HG03575 (cell line): ENCODE results near the gene EPB41L4B.

Source experiments
- ATAC-seq: cut with Tn5 transposase; IDR thresholded peaks from one replicate; pipeline ENCODE4 v1.9.1; 2021; ENCODE audit not compliant: unreplicated experiment, insufficient number of reproducible peaks, low FRiP score; ENCODE audit errors: extremely low read depth

Gene EPB41L4B

DNA sequence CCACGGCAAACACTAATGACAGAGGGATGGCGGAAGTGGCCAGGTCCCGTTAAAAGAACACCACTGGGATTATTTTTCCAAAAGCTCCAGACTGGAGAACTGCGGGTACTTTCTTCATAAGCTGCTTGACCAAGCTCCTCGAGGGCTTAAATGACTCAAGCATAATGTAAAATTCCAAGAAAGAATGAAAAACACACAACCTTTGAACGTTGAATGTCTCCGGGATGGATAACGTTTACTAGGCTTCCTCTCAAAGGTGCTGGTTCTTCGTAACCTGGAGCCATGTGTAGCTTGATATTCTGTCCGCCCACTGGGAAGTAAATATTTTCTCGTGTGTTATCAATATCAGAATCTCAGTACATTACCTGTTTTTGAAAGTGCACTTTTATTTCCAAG lies 67.6 kb downstream of the EPB41L4B start:
- ATAC-seq, result no peak

DNA sequence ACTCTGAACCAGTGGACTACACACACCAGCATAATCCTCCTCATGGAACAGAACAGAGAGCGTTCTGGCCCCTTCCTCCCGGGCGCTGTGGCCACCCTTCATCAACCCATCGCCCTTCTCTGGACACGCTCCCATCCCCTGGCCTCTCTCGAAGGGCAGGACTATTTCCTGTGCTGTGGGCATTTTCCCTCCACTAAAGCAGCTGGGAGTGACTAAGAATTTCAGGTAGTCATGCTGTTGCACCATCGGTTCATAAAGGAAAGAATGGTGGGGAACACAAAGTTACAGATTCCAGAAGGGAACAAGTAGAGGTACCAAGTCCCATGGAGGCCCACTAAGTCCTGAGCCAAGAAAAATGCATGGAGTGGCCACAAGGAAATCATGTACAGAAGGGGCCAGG lies 68.6 kb downstream of the EPB41L4B start:
- no peak for ATAC-seq

DNA sequence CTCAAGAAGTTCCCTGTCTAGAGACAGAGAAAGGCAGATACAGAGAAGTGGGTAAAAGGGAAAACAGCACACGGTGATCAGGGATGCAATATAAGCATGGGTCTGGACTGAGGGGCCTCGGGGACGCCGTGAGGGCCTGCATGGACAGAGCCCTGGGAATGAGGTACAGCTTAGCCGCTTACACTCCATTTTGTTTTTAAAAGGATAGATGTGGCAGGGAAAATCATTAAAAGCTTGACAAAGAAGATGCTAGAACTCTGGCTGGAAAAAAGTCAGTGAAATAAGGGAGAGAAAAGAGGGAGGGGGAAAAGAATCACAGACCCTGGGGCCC lies 69.1 kb downstream of the EPB41L4B start:
- ATAC-seq, result no peak

DNA sequence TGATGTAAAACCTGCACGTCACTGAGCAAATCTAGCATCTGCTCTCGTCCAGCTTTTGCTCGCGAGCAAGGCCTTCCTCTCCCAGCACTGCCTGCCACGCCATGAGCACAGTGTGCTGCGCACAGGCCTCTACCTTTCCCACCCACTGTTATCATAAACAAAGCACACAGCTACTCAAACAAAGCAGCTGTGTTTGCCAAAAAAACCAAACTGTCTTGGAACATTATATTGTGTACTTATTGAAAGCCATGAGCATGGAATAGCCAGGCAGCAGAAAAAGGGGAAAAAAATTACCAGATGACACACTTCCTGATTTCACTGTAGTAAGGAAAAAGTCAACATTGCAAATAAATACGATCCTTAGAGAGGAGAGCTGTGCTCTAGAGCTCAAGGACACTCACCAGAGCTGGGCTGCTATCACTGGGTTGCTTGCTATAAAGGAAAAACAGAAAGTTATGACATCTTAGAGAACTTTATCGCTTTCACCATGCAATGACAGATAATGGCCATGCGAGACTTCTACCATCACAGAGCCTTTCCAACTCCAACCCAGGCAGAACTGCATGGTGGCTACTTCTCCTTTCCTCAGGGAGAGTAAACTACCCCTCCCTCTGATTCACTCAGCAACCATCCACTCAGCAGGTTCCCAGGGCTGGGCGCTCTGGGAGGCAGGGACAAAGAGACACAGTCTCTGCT lies 69.6 kb downstream of the EPB41L4B start:
- no peak for ATAC-seq

DNA sequence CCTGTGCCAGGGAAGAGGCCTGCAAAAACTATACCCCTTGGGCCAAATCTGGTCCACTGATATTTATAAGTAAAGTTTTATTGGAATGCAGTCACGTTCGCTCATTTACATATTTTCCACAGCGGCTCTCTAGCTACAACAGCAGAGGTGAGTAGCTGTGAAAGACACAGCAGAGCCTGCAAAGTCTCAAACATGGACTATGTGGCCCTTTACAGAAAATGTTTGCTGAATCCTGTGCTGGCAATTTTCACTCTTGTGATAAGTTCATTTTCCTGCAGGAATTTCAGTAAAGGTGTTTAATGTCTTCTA lies 70.1 kb downstream of the EPB41L4B start:
- ATAC-seq, result no peak

DNA sequence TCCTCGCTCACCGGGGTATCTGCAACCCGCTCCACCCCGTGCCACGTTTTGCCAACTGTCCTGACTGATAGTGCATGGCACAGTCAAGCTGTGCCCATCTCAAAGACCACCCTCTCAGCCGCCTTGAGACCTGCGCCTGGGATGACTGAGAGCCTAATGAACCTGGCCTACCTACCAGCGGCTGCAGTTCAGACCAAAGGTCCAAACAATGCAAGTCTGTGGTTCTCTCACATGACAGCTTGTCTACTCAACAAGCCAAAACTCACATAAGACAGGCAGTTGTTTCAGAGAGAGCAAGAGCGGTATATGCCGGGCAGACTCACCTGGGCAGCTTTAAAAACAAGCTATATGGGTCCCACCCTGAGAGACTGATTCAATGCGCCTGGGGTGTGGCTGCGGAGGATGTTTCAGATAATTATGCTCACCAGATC lies 70.5 kb downstream of the EPB41L4B start:
- no peak for ATAC-seq

DNA sequence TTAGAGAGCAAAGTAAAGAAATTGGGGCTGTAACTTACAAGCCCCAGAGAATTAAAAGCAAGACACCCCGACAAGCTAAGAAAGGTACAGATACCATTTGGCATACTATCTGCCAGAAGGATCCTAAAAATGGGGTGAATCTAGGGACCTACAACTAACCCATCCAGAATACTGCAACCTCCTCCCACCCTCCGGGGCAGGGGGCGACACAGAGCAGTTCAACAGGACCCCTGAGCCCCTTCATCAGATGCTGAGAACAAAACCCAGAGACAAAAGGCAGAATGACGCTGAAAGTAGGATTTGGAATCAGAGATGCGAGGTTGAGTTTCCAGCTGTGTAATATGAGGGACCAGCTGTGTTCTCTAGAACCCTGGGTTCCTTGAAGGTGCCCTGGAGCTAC lies 71.2 kb downstream of the EPB41L4B start:
- no peak for ATAC-seq

DNA sequence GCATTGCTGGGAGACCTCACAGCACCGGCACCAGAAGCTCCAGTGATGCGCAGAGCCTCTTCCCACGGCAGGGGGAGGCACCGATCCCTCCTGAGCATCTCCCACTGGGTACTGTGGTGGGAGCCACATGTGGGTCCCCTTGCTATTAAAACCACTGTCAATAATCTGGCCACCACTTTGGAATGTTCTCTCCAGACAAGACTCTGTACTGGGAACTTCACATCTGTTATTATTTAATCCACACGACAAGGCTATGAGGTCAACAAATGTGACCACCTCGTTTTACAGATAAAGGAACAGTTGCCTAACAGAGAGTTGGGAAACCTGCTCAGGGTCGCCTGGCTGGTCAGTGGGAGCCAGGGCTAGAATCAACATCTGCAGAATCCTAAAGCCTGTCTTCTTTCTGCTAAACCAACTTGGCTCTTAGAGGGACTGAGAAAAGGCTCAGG lies 72.7 kb downstream of the EPB41L4B start:
- no peak for ATAC-seq

DNA sequence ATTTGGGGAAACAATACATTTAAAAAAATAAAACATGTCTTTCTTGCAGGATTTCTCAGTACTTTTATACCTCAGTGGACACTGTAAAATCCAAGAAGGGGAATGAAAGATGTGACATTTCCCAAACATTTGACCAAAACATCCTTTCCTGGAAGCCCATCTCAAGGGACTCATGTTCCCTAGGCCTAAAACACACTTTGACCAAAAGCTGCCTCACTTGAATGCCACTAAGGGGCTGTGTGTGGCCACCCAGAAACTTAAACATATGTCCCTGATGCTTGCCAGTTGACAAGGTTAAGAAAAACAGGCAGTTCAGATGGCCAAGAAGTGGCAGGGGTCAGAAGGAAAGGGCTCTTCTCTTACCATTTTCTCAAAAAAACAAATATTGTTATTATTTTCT lies 73.6 kb downstream of the EPB41L4B start:
- no peak for ATAC-seq

DNA sequence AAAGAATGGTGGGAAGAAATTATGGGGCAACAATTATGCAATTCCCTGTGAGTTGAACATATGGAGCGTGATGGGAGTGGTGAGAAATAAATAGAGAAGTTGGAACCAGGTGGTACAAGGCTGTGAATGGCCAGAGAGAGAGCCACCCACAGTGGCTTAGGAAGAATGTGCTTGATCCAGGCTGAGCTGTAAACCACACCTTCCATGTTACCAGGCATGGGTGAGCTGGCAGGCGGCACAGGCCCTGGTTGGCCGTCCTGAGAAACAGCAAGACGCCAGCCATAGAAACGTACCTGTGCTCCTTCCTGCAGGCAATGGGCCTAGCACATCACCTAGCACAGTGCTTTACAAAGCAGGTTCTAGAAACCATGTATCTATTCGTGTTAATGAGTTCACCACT lies 74.3 kb downstream of the EPB41L4B start:
- ATAC-seq, result no peak

DNA sequence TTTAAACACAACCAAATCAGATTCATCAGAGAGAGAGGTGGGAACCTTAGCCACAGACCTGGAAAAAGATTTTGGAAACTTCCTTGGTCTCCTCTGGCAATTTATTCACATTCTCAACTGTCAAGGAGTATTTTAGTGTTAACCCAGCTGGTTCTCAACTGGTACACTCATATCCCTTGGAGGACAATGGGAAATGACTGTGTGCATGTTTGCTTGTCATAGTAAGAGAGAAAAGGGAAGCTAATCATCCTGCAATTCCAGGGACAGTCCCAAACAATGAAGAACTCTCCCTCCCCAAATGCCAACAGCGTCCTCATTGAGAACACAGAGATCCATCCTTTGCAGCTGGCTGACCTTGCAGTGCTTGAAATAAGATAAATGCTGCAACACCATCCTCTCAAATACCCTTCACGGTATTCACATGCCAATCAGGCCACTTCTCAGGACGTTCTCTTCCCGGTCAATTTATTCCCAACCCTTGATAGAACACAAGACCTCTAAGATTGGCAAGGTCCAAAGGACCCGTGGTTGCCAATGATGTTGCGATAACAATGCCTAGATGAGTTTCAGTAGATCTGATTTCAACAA lies 75.5 kb downstream of the EPB41L4B start:
- no peak for ATAC-seq

DNA sequence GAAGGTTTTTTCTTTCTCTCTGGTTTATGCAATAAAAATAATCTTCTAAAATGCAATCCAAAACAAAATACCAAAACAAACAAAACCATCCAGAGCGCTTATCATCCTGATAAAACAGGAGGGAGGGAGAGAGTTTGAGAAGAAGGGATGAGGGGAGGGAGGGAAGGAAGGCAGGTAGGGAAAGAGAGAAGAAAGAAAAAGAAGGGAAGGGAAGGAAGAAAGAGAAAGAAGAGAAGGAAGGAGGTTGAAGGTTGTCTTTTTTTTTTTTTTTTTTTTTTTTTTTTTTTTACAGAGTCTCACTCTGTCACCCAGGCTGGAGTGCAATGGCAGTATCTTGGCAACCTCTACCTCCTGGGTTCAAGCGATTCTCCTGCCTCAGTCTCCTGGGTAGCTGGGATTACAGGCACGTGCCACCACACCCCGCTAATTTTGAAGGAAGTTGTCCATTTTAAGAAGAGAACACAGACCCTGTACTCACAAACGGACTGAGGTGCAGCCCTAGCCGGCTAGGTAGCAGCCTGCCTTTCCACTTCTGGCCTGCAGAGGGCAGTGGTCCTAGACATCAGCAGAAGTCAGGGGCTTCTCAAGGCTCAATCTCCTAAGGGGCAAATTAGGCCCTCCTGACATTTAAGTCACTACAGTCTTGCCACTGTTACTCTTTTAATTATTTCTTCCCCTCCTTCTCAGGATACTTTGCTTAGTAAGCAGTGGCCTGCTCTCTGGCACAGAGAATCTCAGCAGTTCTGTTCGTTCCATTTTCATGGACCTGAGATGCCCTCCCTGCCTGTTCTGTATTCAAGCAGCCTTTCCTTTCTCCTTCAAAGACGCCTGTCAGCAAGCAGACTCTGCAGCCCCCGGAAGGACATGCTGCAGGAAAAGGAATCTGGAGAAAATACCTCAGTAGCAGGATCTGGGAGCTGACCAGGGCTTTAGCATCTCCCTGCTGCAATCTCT lies 76.4 kb downstream of the EPB41L4B start:
- ATAC-seq, result no peak

DNA sequence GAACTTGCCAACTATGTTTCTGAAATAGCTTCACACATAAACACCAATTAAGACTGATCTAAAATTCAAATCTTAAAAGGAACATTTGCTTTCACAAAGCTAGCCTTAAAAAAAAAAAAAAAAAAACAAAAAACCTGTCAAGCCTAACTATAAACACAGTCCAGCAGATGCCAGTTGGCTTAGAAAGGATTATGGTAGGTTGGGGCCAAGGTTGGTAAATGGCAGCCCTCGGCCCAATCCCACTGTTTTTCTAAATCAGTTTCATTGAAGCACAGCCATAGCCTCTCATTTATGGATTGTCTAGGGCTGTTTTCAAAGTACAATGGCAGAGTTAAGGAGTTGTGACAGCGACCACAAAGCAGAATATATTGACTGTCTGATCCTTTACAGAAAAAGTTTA lies 78.1 kb downstream of the EPB41L4B start:
- ATAC-seq, result no peak

DNA sequence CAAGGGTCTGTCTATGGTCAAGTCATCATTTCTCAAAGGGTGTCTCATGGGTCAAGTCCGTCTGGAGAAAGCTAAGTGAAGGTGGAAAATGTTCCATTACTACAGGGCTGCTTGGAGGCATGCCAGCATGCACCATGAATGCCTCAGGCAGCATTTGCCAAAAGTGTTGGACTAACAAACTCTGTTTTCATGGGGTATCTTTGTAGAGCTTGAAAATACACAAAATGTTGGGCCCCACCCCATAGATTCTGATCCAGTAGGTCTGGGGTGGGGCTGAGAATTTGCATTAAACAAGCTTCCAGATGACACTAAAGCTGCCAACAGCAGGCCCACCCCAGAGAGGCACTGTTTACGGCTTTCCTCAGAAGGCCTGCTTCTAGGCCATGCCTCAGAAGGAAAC lies 78.8 kb downstream of the EPB41L4B start:
- ATAC-seq, result no peak

DNA sequence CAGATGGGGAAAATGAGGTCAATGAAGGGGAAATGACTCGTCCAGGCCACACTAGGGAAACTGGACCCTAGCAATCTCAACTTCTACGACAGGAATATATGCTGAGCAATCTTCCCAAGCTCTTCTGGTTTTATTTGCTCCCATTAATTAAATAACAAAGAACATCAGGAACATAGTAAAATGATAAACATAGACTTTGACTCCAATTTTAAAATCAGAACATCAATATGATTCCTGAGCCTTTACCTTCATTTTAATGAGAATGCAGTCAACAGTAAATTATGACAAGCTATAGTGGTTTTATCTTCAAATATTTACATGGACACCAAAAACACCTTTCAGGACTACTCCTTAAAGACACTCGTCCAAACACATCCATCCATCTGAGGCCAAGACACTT lies 79.7 kb downstream of the EPB41L4B start:
- ATAC-seq, result no peak

DNA sequence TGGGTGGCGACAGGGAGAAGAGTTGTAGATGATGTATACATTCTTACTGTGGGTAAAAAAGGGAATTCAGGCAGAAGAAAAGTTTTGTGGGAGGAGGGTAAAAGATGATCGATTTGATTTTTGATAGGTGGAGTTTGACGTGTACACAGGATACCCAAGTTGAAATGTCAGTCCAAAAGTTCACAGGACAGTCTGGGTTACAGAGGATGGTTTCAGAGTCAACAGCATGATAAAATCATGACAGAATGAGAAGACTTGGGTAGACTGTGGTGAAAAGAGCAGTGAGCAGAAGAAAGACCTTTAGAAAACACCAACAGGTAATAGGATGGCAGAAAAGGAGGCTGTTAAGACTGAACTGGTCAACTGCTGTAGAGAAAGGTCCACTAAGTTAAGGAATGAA lies 81.6 kb downstream of the EPB41L4B start:
- no peak for ATAC-seq

DNA sequence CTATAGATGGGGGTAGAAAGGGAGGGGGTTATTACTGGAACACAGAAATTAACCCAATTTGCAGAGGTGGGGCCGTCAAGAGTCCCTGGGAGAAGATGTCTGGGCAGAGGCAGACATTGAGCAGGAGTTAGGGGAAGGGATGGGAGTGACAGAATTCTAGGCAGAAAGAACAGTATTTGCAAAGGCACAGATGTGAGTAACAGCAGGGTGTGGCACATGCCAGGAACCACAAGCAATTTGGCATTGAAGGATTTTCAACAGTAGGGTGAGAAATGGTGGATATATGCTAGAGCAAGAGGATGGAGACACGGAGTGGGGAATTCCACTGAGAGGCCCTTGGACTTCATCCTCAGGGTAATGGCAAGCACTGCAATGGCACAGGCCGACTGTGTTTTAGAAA lies 82.2 kb downstream of the EPB41L4B start:
- ATAC-seq, result no peak

DNA sequence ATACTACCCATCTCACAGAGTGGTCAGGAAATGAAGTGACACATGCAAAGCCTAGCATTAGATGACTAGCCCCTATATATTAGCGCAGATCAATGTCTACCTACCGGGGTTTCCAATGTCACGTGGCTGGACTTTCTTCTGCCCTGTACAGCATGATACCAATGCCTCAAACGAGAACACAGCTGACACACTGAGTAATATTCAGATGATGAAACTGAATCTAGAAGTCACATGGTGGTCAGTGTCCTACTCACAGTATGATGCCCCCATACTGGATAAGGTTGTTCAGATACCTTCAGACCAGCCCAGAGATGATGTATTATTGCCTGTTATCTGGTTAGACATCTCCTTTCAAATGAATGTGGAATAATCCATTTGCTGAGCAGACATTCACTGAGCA lies 82.7 kb downstream of the EPB41L4B start:
- no peak for ATAC-seq

DNA sequence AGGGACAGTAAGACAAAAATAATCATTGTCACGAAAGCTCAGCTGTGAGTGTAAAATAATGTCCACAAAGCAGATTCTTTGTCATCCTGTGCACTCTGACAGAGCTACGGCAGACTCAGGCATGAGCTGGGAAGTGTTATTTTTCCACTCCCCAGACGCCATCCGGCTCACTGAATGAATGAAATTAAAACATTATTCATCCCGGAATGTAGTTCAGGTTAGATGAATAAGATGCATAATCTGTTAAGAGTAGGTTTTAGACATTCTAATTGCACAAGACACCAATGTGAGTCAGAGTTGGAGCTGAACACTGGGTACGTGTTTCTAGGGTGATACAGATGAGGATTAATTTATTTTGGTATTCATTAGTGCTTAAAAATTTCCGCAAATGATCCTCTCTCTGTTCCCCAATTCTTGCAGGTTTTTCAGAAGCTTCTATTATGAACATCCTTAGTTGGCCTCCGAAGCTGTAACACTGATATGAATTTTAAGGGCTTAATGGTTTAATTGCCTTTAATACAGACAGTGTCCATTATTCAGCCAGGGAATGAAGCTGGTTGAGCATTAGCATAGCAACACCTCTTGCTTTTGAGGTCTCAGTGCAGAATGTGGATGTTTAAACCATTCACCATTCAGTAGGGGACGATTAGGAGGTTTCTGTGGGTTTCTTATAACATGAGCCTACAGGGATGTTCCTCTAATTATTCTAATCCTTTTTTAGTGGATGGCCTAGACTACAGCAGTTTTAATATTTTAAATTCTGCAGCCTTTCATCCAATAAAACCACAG lies 88.2 kb downstream of the EPB41L4B start:
- no peak for ATAC-seq
